Activated T-cell treated with anti-CD3 and anti-CD28 coated beads, Interleukin-2, amount 50 U/mL, for 72 hours (primary cell): ENCODE measurements around the gene TPST2. TPM values are rescaled to one million over a fixed set of nuclear protein-coding genes. Genes with fewer than 3 reads are reported as not detected.

ENCODE experiments used
- ATAC-seq, 2 donors: fragments of 150-1000 bp; cut with Tn5 transposase; replicated peaks in 1 of 2; 2 replicates each; pipeline ENCODE4 v1.10.0; 2021; ENCODE audit warnings: moderate library complexity in 2 of 2, mild to moderate bottlenecking in 1 of 2
- DNase-seq, 2 donors: peaks; one replicate each; pipeline ENCODE4 v3.0.0; 2021 to 2022; ENCODE audit warnings: mixed read lengths in 1 of 2
- H3K27ac Mint-ChIP-seq: one replicate; pipeline ENCODE4 v1.8.0; 2022; ENCODE audit warnings: mild to moderate bottlenecking, moderate library complexity, mixed read lengths
- H3K27me3 Mint-ChIP-seq: one replicate; pipeline ENCODE4 v1.8.0; 2022; ENCODE audit warnings: low read depth, mixed read lengths
- H3K36me3 Mint-ChIP-seq, 2 donors: one replicate each; pipeline ENCODE4 v1.8.0; 2022; ENCODE audit warnings: mixed read lengths in 2 of 2, mild to moderate bottlenecking in 1 of 2; ENCODE audit not compliant: insufficient read depth in 2 of 2
- H3K4me1 Mint-ChIP-seq: one replicate; pipeline ENCODE4 v1.8.0; 2022; ENCODE audit warnings: low read depth, mixed read lengths
- H3K4me3 Mint-ChIP-seq, 2 donors: one replicate each; pipeline ENCODE4 v1.8.0; 2022; ENCODE audit warnings: mild to moderate bottlenecking in 2 of 2, mixed read lengths in 2 of 2, moderate library complexity in 2 of 2
- H3K9me3 Mint-ChIP-seq, 2 donors: one replicate each; pipeline ENCODE4 v1.8.0; 2022; ENCODE audit warnings: mixed read lengths in 2 of 2
- total RNA-seq, 2 donors: library from RNA; stranded (reverse); gene quantifications; one replicate each; pipeline ENCODE4 v1.2.3, GENCODE V29; 2022

Gene TPST2
- total RNA-seq, 2 donors from 2014 or later = 19.0 to 23.2 TPM

DNA sequence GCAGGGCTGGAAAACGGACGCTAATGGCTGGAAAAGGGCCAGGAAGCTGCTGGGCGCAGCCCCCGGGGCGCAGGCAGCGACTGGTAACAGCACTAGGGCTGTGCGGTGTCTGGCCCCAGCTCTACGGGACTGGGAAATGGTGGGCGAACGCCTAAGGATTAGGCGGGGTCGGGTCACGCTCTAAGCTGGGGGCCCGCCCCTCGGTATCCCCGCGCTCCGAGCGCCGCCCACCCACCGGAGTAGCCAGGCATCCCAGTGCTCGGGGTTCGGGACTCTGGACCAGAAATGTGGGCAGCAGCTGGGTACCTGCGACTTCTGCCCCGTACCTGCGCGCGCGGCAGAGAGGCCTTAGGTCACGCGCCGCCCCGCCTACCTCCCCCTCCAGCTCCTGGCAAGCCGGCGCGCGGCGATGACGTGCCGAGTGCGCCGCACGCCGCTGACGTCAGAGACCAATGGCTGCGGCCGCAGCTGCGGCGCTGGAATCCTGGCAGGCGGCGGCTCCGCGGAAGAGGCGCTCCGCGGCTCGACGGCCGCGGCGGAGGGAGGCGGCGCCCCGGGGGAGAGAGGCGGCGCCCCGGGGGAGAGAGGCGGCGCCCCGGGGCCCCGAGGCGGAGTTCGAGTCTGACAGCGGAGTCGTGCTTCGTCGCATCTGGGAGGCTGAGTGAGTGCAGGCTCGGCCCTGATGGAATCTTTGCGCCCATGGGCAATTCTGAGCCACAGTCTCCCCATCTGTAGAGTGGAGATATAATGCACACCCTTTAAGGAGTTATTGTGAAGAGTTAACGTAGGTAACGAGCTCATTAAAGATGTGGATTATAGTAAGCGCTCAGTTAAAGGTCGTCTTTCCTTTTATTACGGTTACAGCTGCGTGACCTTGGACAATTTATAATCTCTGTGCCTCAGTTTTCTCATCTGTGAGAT lies 106.2 kb downstream of the TPST2 start, which contains the start of the genes HPS4 and SRRD:
TSS of gene HPS4 (minus strand) at position 345 of the 921 bp plus-strand sequence. CDS start 2,021 bp downstream, outside the sequence.
TSS of gene SRRD (plus strand) at position 439 of the 921 bp plus-strand sequence. CDS start at position 453, 14 bp downstream.
- ATAC-seq (peak; percentile 88 to 90), DNase-seq (peak; percentile 93 to 96)
- Mint-ChIP-seq H3K27me3 (no peaks in the 10 kb centered on the region), H3K4me1 (peaks cover 74% of the 10 kb centered on the region), H3K27ac (peak within 1 kb of the TSS; percentile 97), H3K9me3 (no peaks in the 10 kb centered on the region), H3K4me3 (peak within 1 kb of the TSS; percentile 90 to 95), H3K36me3 (peaks cover 1 to 6% of the 10 kb centered on the region in 2 donors)

GRCh38 chr22:26483043-26483438 lies 106.9 kb downstream of the TPST2 start:
- DNase-seq (no peak), ATAC-seq (no peak)
- H3K9me3 Mint-ChIP-seq = no peaks in the 10 kb centered on the region
- H3K4me1 Mint-ChIP-seq = peaks cover 80% of the 10 kb centered on the region
- H3K36me3 Mint-ChIP-seq = peaks cover 1 to 7% of the 10 kb centered on the region in 2 donors
- no peaks in the 10 kb centered on the region for H3K27me3 Mint-ChIP-seq
- H3K4me3 Mint-ChIP-seq = peak overlapping the region; percentile 90 to 95
- H3K27ac Mint-ChIP-seq = peak overlapping the region; percentile 97

- H3K27me3 Mint-ChIP-seq = no peaks in the 10 kb centered on the region
- H3K9me3 Mint-ChIP-seq = no peaks in the 10 kb centered on the region
- H3K4me3 Mint-ChIP-seq = peak overlapping the region; percentile 90 to 95
- peaks cover 8 to 15% of the 10 kb centered on the region in 2 donors for H3K36me3 Mint-ChIP-seq
- H3K4me1 Mint-ChIP-seq = peaks cover 88% of the 10 kb centered on the region
- ATAC-seq (no peak), DNase-seq (no peak)
- peak overlapping the region; percentile 97 for H3K27ac Mint-ChIP-seq
Observed at GRCh38 chr22:26482161-26482560, 107.8 kb downstream of the TPST2 start.

GRCh38 chr22:26481694-26482093 lies 108.2 kb downstream of the TPST2 start:
- H3K27me3 Mint-ChIP-seq = no peaks in the 10 kb centered on the region
- H3K9me3 Mint-ChIP-seq = no peaks in the 10 kb centered on the region
- peaks cover 89% of the 10 kb centered on the region for H3K4me1 Mint-ChIP-seq
- peak in 1 of 2 donors; percentile 12 for DNase-seq
- peak overlapping the region; percentile 97 for H3K27ac Mint-ChIP-seq
- H3K4me3 Mint-ChIP-seq = peak overlapping the region; percentile 90 to 95
- peaks cover 10 to 19% of the 10 kb centered on the region in 2 donors for H3K36me3 Mint-ChIP-seq
- ATAC-seq = no peak

- Mint-ChIP-seq H3K27me3 (no peaks in the 10 kb centered on the region), H3K4me3 (peak overlapping the region; percentile 90 to 95), H3K27ac (peak overlapping the region; percentile 97), H3K9me3 (no peaks in the 10 kb centered on the region), H3K36me3 (peaks cover 10 to 17% of the 10 kb centered on the region in 2 donors), H3K4me1 (peaks cover 91% of the 10 kb centered on the region)
- ATAC-seq (no peak), DNase-seq (no peak)
Observed at GRCh38 chr22:26481112-26481693, 108.7 kb downstream of the TPST2 start.

GRCh38 chr22:26480611-26480932 lies 109.4 kb downstream of the TPST2 start:
- no peaks in the 10 kb centered on the region for H3K27me3 Mint-ChIP-seq
- peaks cover 10 to 17% of the 10 kb centered on the region in 2 donors for H3K36me3 Mint-ChIP-seq
- ATAC-seq (no peak), DNase-seq (no peak)
- peaks cover 85% of the 10 kb centered on the region for H3K4me1 Mint-ChIP-seq
- H3K27ac Mint-ChIP-seq = peak overlapping the region; percentile 93
- H3K4me3 Mint-ChIP-seq = peak overlapping the region; percentile 90 to 95
- H3K9me3 Mint-ChIP-seq = no peaks in the 10 kb centered on the region

GRCh38 chr22:26479792-26480610 lies 109.9 kb downstream of the TPST2 start:
- peaks cover 10 to 17% of the 10 kb centered on the region in 2 donors for H3K36me3 Mint-ChIP-seq
- H3K27me3 Mint-ChIP-seq = no peaks in the 10 kb centered on the region
- ATAC-seq (no peak), DNase-seq (no peak)
- peak overlapping the region; percentile 90 to 95 for H3K4me3 Mint-ChIP-seq
- H3K4me1 Mint-ChIP-seq = peaks cover 80% of the 10 kb centered on the region
- H3K27ac Mint-ChIP-seq = peak overlapping the region; percentile 93
- no peaks in the 10 kb centered on the region for H3K9me3 Mint-ChIP-seq

DNA sequence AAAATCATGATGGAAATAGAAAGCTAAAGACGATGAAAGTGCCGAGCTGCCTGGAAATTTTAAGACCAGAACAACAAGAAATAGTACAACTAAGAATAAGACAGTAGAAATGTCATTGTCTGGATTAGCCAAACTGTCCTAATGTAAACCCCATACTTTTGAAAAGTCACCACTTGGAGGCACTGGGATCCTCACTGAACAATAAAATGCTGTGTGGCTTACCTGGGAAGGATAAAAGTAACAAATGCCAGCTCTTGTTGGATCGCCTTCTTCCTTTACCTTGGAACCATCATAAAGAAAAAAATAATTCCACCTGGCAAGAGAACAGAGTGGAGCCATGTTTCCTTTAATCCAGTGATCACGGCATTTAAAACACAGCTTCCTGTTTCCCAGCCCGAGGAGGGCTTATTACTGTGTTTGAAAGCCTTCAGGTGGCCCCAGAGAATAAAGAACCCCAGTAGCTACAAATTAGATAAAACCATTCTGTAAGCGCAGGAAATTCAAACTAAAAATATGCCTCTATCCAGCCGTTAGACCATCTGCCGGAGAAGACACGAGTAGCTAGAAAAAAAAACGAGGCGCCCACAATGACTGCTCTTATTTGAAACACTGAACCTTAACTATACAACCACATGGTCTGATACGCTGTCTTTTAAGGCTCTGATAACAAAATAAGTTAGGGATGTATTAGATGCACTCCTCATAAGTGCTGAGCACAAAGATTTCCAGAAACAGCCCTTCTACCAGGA lies 110.7 kb downstream of the TPST2 start:
- Mint-ChIP-seq H3K9me3 (no peaks in the 10 kb centered on the region), H3K4me3 (peak overlapping the region; percentile 90 to 95), H3K4me1 (peaks cover 79% of the 10 kb centered on the region), H3K36me3 (peaks cover 10 to 19% of the 10 kb centered on the region in 2 donors), H3K27me3 (no peaks in the 10 kb centered on the region), H3K27ac (peak overlapping the region; percentile 93)
- ATAC-seq = no peak
- no peak for DNase-seq

- peak; percentile 12 to 24 for ATAC-seq
- H3K27ac Mint-ChIP-seq = no peak overlapping the region
- peaks cover 69% of the 10 kb centered on the region for H3K4me1 Mint-ChIP-seq
- no peak for DNase-seq
- peaks cover 10 to 24% of the 10 kb centered on the region in 2 donors for H3K36me3 Mint-ChIP-seq
- H3K27me3 Mint-ChIP-seq = no peaks in the 10 kb centered on the region
- H3K9me3 Mint-ChIP-seq = no peaks in the 10 kb centered on the region
- peak overlapping the region in 1 of 2 donors; percentile 80 for H3K4me3 Mint-ChIP-seq
Observed at GRCh38 chr22:26477341-26477731, 112.6 kb downstream of the TPST2 start.

- Mint-ChIP-seq H3K27me3 (no peaks in the 10 kb centered on the region), H3K4me1 (peaks cover 63% of the 10 kb centered on the region), H3K4me3 (peak overlapping the region; percentile 4 to 22), H3K27ac (peak overlapping the region; percentile 66), H3K9me3 (no peaks in the 10 kb centered on the region), H3K36me3 (peaks cover 10 to 24% of the 10 kb centered on the region in 2 donors)
- ATAC-seq (peak; percentile 45 to 59), DNase-seq (no peak)
Observed at GRCh38 chr22:26476705-26477340, 113.1 kb downstream of the TPST2 start.

GRCh38 chr22:26474682-26475081 lies 115.2 kb downstream of the TPST2 start:
- H3K4me1 Mint-ChIP-seq = peaks cover 42% of the 10 kb centered on the region

More at GRCh38 chr22:26474682-26475081, 115.2 kb downstream of the TPST2 start:
- DNase-seq = no peak
- no peak for ATAC-seq
- peak overlapping the region; percentile 19 for H3K27ac Mint-ChIP-seq
- peaks cover 12 to 23% of the 10 kb centered on the region in 2 donors for H3K36me3 Mint-ChIP-seq
- H3K27me3 Mint-ChIP-seq = no peaks in the 10 kb centered on the region
- H3K4me3 Mint-ChIP-seq = no peak overlapping the region
- no peaks in the 10 kb centered on the region for H3K9me3 Mint-ChIP-seq
